SU-DHL-6 (cell line): ENCODE measurements around the gene GABRB3.

Experiments used
- CTCF ChIP-seq: fragments of 200-600 bp; sonication (generic); IDR thresholded peaks from one replicate; pipeline ENCODE4 v1.5.1; 2017; ENCODE audit warnings: antibody characterized with exemption, mild to moderate bottlenecking, low read length, moderate library complexity; ENCODE audit not compliant: insufficient read depth, poor library complexity, severe bottlenecking
- EZH2phosphoT487 ChIP-seq: fragments of 200-600 bp; sonication (generic), shearing (Covaris generic); conservative IDR thresholded peaks from 2 replicates; pipeline ENCODE4 v1.6.1; 2018; ENCODE audit warnings: mild to moderate bottlenecking, antibody characterized with exemption, low read length, moderate library complexity, mixed read lengths

GRCh38 chr15:26662283-26662682 lies 110.6 kb downstream of the GABRB3 start:
- TF ChIP-seq CTCF (no peak), EZH2phosphoT487 (no peak)
